OCI-LY3 (cell line): Measurements from ENCODE around the gene NPPB.

Experiments used
- CTCF ChIP-seq: fragments of 200-600, 300-600 bp; sonication (generic); IDR thresholded peaks from 2 replicates; pipeline ENCODE4 v1.5.1; 2014; ENCODE audit warnings: antibody characterized with exemption, low read length, low read depth
- EZH2phosphoT487 ChIP-seq: fragments of 200-600 bp; shearing (Covaris generic); IDR thresholded peaks from 2 replicates; pipeline ENCODE4 v1.6.1; 2018; ENCODE audit warnings: antibody characterized with exemption, mixed run types, low read depth

- TF ChIP-seq CTCF (no peak), EZH2phosphoT487 (no peak)
These were observed 2.0 kb downstream of the NPPB start for GRCh38 chr1:11856698-11857097.
